Measurements from ENCODE around the gene RAB35.

The RAB35 gene

DNA sequence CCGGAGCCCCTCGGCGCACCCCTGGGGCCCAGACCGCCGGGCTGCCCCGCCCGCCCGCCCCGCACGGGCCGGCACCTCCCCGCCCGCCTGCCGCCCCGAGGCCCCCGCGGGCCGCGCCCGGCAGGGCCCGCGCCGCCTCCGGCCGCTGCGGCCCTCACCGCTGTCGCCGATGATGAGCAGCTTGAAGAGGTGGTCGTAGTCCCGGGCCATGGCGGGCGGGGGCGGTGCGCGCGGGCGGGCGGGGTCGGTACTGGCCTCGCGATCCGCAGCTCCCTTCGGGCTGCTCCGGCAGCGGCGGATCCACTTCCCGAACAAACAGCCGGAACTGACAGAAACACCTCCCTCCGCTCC lies at the start of gene RAB35:
RAB35 (minus strand) TSS at position 313 of the 351 bp plus-strand sequence; CDS start at position 210, 103 bp downstream.
- DNase-seq (ENCODE audit: low read depth), result no peak

DNA sequence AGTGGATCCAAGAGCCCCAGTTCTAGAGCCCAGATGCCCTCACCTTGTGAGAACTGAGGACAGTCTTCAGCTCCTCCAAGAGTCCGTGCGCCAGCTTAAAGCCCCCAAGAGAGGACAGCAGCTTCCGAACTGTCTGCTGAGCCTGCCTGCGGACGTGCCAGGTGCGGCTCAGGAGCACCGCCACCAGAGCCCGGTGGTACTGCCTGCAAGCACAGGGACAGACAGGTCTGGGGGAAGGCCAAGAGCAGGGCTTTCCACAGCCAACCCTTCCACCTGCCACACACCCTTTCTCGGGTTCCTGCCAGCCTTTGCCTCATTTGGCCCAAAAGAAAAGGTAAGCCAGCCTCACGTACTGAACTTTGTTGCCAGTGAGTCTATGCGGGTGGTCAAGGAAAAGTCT lies 47.7 kb upstream of the RAB35 start:
- DNase-seq (ENCODE audit: low read depth), result no peak

DNA sequence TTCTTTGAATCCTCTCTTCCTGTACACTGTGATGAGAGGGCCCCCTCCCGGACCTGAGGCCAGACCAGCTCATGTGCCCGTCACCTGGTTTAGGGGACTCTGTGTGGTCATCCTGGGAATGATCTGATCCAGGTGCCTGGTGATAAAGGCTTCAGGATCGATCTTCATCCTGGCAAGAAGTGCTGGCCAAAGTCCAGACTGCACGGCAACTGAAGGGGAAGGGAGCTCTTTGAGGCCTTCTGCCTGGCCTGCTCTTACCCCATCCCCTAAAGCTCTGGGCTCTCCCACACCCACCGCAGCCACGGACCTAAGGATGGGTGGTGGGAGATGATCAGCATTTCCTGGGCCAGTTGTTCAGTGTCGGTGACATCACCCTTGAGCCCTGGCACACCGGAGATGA lies 46.2 kb upstream of the RAB35 start:
- no peak for DNase-seq (ENCODE audit: low read depth)

DNA sequence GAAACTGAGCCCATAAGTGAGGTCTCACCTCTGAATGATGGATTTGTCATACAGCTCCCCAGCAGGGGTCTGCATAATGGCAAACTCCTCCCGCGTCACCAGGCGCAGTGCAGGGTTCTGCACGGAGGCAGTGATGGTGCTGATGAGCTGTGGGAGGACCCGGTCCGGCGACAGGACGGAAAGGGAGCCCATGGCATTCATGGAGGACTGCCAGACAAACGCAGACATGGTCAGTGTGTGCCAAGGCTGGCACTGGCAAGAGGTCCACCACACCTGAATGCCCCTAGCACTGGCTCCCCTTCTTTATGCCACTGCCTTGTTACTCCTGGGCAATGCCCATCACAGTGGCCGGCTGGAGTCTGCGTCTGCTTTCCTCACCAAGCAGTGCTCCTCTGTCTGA lies 45.3 kb upstream of the RAB35 start:
- DNase-seq (ENCODE audit: low read depth), result no peak

DNA sequence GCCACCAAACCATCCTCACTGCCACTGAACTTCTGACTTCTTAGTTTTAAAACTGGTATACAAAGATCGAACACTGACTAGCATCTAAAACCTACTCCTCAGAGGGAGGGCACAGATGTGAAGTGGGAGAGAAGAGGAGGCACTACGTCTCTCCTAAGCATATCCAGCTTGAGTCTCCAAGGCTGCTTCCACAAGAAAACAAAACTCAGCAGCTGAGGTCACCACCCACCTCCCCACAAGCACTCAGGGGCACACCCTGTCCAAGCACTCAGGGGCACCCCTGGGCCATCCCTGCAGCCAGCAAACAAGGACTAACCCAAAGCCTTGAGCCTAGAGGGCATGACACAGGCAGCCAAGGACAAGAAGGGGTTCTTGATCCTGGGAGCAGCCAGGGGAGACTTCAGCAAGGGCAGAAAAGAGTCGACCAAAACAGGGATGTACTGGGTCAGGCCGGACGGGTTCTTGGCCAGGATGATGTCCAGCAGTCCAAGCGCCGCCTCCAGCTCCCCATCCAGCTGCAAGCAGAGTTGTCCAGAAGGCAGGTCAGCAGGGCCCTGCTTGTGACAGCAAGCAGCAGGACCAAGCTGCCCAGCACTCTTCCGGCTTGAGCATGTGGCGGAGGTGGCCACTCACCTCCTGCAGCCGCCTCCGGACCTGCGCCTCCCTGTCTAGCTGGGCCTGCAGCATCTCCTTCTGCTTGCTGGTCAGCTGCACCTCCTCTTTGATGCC lies 43.1 kb upstream of the RAB35 start:
- no peak for DNase-seq (ENCODE audit: low read depth)

DNA sequence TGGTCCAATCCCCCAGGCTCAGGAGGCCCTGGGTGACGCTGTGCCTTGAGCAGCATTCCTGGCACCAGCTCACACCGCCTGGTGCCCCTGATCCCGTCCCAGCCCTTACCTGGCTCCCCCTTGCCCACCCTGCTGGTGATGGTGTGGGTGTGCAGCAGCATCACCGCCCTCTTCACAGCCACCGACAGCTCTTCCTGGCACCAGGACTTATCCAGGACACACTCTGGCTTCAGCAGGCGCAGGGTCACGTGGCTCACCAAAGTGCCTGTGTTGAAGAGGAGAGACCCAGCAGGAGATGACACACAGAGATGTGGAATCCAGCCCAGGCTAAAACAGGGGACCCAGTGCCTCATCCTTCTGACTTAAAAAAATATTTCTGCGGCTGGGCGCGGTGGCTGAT lies 41.8 kb upstream of the RAB35 start:
- no peak for DNase-seq (ENCODE audit: low read depth)

DNA sequence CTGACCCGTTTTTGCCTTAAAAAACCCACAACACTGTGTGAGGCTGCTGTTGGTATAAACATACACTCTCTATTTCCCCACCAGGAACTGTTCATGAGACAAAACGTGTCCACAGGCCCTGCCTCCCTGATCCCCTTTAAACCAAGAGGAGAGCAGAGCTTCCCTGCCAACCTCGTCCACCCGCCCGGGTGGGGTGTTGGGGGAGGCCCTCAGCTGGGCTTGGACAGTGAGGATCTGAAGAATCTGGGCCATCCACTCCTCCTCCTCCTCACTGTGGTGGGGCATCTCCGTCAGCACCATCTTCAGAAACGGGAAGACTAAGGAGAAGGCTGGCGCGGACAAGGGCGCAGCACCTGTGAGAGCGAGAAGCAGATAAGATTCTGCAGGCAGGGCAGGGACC lies 41.1 kb upstream of the RAB35 start:
- no peak for DNase-seq (ENCODE audit: low read depth)

DNA sequence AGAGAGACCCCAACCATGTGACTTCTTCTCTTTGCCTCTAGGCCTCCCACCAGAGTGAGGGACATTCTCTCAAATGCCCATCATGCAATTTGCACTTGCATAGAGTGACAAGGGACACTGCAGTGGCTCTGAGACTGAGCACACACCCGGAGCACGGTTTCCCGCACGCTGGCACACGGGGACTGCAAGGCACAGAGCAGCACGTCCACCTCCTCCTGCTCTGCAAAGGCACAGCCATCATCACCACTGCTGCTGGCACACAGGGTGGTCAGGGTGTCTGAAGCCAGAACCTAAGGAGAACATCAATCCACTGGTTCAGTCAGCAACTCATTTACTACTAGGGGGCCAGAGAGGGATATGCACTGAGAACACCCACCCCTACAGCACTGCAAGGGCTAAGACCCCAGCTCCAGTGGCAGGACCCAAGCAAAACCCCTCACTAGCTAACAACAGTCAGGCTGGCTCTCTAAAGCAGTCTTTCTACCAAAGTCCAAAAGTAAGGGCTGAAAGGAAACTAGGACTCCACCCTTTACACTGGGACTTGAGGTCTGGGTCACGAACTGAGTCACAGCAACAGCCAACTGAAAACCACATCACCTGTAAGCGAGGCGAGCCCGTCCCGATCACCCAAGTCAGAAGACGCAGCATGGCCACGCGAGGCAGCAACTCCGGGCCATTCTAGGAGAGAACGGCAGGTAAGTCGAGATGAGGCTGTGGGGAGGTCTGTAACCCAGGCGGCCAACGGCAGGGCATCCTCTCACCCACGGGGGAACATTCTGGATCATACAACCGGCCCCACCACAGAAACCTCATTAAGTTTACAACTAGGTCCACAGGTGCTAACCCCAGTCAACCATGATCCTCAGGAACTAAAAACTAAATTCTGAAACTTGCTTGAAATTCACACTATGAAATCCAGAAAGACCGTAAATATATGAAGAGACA lies 40.0 kb upstream of the RAB35 start:
- no peak for DNase-seq (ENCODE audit: low read depth)

DNA sequence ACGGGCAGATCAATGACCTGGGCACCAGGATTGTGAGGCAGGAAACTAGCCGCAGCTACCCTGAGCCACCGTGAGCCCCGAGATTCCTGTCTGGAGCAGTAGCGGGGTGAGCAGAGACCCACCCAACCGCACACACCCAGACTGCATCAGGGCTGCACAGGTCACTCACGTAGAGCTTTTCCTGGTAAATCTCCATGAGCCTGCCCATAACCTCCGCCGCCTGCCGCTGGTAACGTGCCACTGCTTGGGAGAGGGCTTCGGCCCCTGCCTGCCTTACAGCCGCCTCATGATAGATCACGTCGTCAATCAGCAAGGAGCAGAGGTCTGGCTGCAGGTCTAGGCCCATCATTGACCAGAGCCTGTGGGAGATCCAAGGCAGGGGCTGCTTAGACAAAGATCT lies 38.5 kb upstream of the RAB35 start:
- no peak for DNase-seq (ENCODE audit: low read depth)

DNA sequence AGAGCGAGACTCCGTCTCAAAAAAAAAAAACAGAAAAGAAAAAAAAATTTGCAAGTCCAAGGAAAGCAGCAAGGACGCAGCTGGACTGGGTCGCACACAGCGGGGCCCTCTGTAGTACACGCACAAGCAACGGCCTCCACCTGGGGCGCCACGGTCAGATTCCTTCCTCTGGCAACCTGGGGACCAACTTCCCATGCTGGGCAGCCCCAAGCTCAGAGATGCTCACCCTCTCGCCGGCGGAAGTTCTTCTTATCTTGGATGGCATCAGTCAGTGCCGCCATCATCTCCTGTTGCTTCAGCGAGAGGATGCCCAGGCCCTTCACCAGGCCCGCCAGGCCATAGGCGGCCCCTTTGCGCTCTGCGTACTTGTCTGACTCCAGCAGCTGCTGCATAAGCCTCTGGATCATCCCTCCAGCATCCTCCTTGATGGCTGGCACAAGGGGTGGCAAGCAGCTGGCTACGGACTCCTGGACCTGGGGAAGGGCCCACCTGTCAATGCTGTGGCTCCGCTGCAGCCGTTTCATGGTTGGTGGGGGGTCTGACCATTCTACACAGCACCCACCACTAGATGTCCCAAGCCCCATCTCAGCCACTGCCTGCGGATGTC lies 34.5 kb upstream of the RAB35 start:
- DNase-seq (ENCODE audit: low read depth), result no peak

DNA sequence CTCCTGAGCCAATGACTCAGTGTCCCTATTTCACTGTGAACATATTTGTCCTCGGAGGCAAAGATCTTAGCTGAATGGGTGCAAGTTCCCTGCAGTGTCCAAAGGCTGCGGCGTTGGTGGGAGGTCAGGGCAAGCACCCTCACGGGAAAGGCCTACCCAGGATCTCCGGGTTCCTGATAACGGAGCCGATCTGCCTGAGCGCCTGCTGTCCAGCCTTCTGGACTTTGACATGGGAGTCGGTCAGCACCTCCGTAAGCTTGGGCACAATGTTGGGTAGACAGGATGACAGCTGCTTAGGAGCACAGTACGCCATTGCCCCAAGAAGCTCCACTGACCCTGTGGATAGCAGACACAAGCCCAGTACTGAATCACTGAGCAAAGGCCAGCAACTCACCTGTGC lies 31.5 kb upstream of the RAB35 start:
- no peak for DNase-seq (ENCODE audit: low read depth)

DNA sequence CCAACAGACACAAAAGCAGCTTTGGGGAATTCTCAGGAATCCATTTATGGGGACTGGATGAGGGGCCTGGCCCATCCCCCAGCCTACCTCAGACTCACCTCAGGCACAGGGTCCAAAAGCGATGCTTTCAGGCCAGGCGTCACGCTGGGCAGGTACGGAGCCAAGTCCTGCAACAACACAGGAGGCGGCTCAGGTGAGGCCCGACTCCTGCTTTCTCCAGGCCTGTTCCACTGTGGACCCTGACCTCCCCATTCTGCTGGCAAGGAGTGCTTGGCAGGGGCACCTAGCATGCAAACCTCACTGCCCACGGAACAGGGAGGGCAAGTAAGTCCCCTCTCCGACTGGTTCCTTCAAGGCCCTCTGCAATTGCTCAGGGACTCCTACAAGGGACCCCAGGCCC lies 28.6 kb upstream of the RAB35 start:
- DNase-seq (ENCODE audit: low read depth), result no peak

DNA sequence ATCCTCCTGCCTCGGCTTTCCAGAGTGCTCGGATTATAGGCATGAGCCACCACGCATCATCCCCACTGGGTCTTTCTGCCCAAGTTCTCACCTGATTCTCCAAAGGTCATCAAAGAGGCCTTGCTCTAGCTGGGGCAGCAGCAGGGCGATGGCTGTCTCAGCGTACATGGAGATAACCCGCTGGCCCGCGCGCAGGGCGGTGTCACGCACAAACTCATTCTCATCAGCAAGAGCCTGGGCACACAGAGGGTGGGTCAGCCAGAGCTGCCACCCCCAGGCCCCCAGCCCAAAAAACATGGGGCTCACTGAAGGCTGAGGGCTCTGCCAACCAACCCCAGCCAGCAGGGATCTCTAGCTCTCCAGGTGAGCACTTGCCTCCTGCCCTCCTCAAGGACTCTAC lies 27.7 kb upstream of the RAB35 start:
- no peak for DNase-seq (ENCODE audit: low read depth)

DNA sequence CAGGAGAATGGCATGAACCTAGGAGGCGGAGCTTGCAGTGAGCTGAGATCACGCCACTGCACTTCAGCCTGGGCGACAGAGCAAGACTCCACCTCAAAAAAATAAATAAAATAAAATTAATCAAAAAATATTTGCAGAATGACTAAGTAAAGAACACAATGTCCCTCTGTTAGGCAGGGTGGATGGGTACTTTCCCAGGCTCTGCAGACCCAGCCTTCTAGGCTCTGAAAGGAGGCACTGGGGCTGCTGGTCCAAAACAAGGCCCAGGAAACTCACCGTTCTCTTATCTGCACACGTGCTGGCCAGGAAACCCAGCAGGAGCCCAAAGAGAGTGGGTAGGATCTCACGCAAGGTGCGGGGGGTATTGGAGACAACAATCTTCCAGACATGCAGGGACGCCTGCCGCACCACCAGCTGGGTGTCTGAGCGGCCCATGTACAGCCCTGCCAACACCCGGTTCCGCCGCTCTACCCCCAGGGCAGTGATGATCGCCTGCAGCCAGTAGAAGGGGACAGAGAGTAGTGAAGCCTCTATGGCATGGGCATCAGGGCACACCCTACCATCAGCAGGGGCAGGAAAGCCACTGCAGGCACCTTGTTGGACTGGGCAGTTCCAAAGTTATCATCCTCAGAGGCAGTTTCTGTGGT lies 25.8 kb upstream of the RAB35 start:
- no peak for DNase-seq (ENCODE audit: low read depth)

DNA sequence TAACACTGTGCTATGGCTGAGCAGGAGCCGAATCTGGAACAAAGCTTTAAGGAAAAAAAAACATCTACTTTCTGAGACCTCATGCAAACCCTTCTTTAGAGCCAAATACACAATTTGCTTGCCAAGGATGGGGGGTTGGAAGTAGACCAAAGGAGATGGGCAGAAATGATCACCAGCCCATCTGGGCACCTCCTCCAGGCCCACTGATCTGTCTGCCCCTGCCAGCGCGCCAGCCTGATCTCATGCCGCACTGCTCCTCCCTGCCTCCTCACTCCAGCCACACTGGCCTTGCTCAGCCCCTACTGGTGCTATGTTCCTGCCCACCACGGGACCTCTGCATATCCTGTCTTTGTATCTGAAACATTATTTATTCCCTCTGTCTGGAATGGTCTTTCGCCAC lies 24.8 kb upstream of the RAB35 start:
- no peak for DNase-seq (ENCODE audit: low read depth)

DNA sequence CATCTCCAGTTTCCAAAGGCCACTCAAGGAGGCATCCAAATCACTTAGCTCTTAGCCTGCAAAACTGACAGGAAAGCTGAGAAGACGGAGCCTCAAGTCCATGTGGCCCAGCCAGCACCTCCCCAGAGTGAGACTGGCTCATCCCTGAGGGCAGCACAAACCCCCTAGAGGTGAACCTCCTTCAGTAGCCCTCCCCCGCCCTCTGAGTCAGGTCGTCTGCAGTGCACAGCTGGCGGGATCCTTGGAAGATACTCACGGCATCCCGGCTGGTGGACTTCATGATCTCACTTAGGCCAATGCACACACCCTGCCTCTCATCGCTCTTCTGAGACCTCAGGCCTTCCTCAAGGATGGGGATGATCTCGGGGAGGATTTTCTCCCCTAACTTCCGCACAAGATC lies 24.1 kb upstream of the RAB35 start:
- DNase-seq (ENCODE audit: low read depth), result no peak

DNA sequence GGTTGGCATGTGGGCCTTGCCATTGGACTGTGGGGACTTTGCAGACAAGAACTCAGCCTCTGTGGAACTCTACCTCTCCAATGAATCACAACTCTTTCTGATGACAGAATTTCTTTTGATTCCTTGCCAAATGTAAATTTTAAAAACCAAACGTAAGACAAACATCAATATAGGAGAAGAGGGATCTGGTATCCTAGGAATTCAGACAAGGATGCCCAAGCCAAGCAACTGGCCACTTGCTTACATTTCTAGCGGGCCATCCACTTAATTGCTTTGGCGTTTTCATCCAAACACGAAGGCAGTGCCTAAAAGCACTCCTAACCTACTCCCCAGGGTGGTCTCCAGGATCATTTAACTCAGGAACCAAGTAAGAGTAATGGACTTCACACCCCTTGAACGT lies 23.4 kb upstream of the RAB35 start:
- DNase-seq (ENCODE audit: low read depth), result no peak

DNA sequence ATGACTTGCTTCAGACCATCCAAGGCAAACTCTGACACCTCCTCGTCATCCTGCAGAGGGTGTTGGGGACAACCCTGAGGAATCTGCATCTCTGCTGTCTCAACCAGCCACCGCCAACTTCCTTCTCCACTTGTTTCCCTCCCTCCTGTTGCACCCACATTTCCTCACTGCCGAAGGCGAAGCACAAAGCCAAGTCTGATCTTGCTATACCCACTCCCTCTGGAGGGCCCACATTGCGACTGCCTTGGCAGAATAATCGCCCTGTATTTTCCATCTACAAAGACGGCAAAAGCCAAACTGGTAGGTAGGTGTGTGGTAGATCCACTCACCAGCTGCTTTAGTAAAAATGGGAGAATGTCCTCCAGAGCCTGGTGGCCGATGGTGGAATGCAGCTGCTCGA lies 21.8 kb upstream of the RAB35 start:
- DNase-seq (ENCODE audit: low read depth), result no peak

DNA sequence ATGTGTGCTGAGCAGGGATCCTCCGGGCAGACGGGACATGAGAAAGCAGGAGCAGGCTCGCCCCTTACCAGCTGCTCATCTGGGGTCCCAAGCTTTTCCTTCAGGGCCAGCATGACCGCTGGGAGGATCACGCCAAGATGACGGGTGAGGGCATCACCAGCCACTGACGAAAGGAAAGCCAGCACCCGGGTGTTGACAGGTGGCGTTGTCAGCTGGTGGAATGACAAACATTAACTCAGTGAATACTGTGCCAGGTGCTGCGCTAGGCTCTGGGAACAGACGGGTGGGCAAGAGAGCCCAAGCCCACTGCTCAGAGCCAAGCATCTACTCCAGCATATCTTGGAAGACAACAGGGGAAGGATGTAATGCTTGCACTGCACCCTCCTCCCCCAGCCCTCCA lies 21.3 kb upstream of the RAB35 start:
- no peak for DNase-seq (ENCODE audit: low read depth)

DNA sequence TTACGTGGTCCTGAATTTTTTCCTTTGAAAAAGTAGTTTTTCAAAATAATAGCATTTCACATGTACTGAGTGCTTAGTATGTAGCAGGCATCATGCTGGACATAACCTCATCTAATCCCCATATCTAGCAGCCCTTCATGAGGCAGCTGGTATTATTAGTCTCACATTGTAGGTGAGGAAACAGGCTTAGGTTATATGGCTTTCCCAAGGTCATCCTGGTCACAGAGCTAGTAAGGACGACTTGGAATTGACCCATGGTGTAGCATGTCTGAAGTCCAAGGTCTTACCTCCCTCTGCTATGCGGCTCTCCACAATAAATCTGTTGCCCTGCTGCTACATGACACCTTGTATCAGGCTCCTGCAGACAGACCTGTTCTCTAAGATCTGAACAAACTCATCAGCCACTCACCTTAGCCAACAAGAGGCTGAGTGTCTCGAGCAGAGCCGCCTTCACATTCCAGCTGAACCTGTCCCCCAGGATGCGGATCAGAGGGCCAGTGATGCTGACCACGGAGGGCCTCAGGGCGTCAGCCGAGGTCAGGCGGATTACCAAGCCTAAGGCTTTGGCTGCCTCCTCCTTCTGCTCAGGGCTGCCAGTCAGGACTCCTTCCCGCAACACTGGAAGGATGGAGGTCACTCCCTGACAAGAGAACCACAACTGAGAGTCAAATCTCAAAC lies 19.7 kb upstream of the RAB35 start:
- no peak for DNase-seq (ENCODE audit: low read depth)

DNA sequence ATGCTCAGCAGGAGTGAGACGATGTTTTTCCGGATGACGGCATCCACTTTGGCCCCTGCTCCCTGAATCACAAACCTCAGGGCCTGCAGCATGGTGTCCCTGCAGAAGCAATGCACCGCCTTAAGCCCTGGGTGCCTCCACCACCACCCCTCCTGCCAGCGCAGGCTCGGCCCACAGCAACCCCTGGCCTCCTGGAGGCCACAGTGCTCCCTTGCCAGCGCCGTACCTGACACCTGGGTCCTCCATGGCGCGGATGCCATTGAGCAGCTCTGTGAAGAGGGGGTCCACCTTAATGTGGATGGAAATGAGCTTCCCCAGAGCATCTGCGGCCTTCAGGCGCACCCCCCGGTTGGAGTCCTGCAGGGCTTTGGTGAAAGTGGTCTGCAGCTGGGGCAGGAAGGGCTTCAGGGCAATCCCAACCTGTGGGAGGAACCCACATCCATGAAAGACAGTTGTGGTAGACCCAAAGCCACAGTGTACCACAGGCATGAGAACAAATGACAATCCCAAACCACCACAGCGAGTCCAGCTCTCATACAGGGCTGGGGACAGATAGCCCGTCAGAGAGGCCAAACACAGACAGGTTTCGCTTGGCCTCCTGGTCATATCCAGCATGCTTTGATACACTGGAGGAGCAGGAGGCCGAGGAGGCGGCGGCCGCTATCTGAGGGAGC lies 17.9 kb upstream of the RAB35 start:
- DNase-seq (ENCODE audit: low read depth), result no peak
